T-cell (primary cell): Measurements from ENCODE around the gene MCF2L. TPM values are rescaled to one million over a fixed set of nuclear protein-coding genes. Genes with fewer than 3 reads are reported as not detected.

Source experiments
- ATAC-seq, 4 experiments: fragments of 200-7000 bp in 3 of 4; fragments of 150-1000 bp in 1 of 4; cut with Tn5 transposase; replicated peaks in 1 of 4; 1 replicate in 3 of 4; 2 replicates in 1 of 4; pipeline ENCODE4 v1.10.0; 2021; ENCODE audit warnings: moderate library complexity in 3 of 4, mild to moderate bottlenecking in 2 of 4, moderate number of reproducible peaks in 1 of 4
- CTCF ChIA-PET, 2 donors: fragments of 300-600 bp; sonication (Branson Sonifier 250); formaldehyde crosslinking; loops; one replicate each; lab custom pipeline; 2022; ENCODE audit warnings: antibody characterized with exemption in 2 of 2; lab: Charles Lee
- POLR2A ChIA-PET, 2 donors: fragments of 300-600 bp; sonication (Branson Sonifier 250); formaldehyde crosslinking; loops; one replicate each; lab custom pipeline; 2022; ENCODE audit warnings: antibody characterized with exemption in 2 of 2; lab: Charles Lee
- DNase-seq, 35 experiments: peaks; one replicate each; pipeline versions ENCODE4 v3.0.0 to v3.0.0-alpha.2; 2013 to 2023
- H3K27ac ChIP-seq: one replicate; pipeline ENCODE4 v1.5.1; 2013; ENCODE audit warnings: low read length
- H3K27me3 ChIP-seq, 2 experiments: replicated peaks in 1 of 2; 1 replicate in 1 of 2; 2 replicates in 1 of 2; pipeline versions ENCODE4 v1.6.1 to v1.7.0; 2013; ENCODE audit warnings: low read length in 1 of 2, mixed read lengths in 1 of 2; ENCODE audit not compliant: control insufficient read depth in 2 of 2, insufficient read depth in 2 of 2; ENCODE audit errors: extremely low read depth in 1 of 2
- H3K36me3 ChIP-seq, 2 donors: 1 replicate in 1 of 2; 2 replicates in 1 of 2; pipeline versions ENCODE4 v1.6.1 to v1.7.0; 2013; ENCODE audit warnings: low read length in 1 of 2; ENCODE audit not compliant: control insufficient read depth in 2 of 2, insufficient read depth in 1 of 2; ENCODE audit errors: extremely low read depth in 1 of 2
- H3K4me1 ChIP-seq, 2 experiments: 1 replicate in 1 of 2; 2 replicates in 1 of 2; pipeline versions ENCODE4 v1.6.1 to v1.7.0; 2013; ENCODE audit warnings: low read length in 2 of 2, mixed read lengths in 1 of 2; ENCODE audit not compliant: insufficient read depth in 2 of 2, control insufficient read depth in 1 of 2; ENCODE audit errors: extremely low read depth in 1 of 2
- H3K4me3 ChIP-seq, 2 donors: 1 replicate in 1 of 2; 2 replicates in 1 of 2; pipeline versions ENCODE4 v1.5.1 to v1.7.0; 2013; ENCODE audit warnings: mild to moderate bottlenecking in 2 of 2, low read length in 1 of 2, moderate library complexity in 1 of 2; ENCODE audit not compliant: control insufficient read depth in 1 of 2; ENCODE audit errors: extremely low read depth in 1 of 2
- H3K9me3 ChIP-seq: 2 replicates; pipeline ENCODE4 v1.7.0; 2013
- H3K27ac Mint-ChIP-seq, 2 donors: one replicate each; pipeline ENCODE4 v1.8.0; 2020 to 2021; ENCODE audit warnings: mild to moderate bottlenecking in 2 of 2, mixed read lengths in 2 of 2
- H3K27me3 Mint-ChIP-seq, 2 donors: one replicate each; pipeline ENCODE4 v1.8.0; 2021 to 2022; ENCODE audit warnings: mixed read lengths in 2 of 2
- H3K36me3 Mint-ChIP-seq: one replicate; pipeline ENCODE4 v1.8.0; 2021; ENCODE audit warnings: mixed read lengths
- H3K4me1 Mint-ChIP-seq, 3 donors: one replicate each; pipeline ENCODE4 v1.8.0; 2020 to 2022; ENCODE audit warnings: mixed read lengths in 3 of 3, mild to moderate bottlenecking in 1 of 3
- H3K4me3 Mint-ChIP-seq, 3 donors: one replicate each; pipeline ENCODE4 v1.8.0; 2020 to 2022; ENCODE audit warnings: mild to moderate bottlenecking in 3 of 3, mixed read lengths in 3 of 3, moderate library complexity in 3 of 3
- H3K9me3 Mint-ChIP-seq, 3 donors: one replicate each; pipeline ENCODE4 v1.8.0; 2020 to 2022; ENCODE audit warnings: mixed read lengths in 3 of 3
- WGBS: methylation state at CpG from one replicate; pipeline ENCODE4 v1.1.5; 2013; ENCODE audit warnings: missing lambda C conversion rate; ENCODE audit not compliant: insufficient coverage; 5-methylcytosine and 5-hydroxymethylcytosine counted together
- total RNA-seq, 35 experiments: library from RNA in 6 of 35; stranded (reverse) in 6 of 35; fragments of 120-200 nt in 1 of 35; gene quantifications; one replicate each; pipeline versions ENCODE4 v1.2.1 to v1.2.4 and lab custom pipeline; 2013 to 2026

Gene MCF2L
- total RNA-seq, 5 donors from 2014 or later (not counting 1 experiment from before 2014, with no cell fraction given) = 18.2 to 30.0 (median 24.7) TPM

GRCh38 chr13:113115363-113116205, 146.6 kb downstream of the MCF2L start:
- Histone ChIP-seq H3K9me3 (no peaks in the 10 kb centered on the region), H3K4me3 (no peak overlapping the region), H3K27me3 (peaks cover 3 to 40% of the 10 kb centered on the region in 2 experiments), H3K27ac (no peak overlapping the region), H3K4me1 (peaks cover 0 to 10% of the 10 kb centered on the region in 2 experiments), H3K36me3 (no peaks in the 10 kb centered on the region)
- WGBS = 84% methylated on average over 21 of the region's 21 CpGs
- H3K36me3 Mint-ChIP-seq = no peaks in the 10 kb centered on the region
- H3K27ac Mint-ChIP-seq = no peak overlapping the region
- H3K9me3 Mint-ChIP-seq = no peaks in the 10 kb centered on the region
- ATAC-seq (no peak), DNase-seq (peak in 1 of 35 experiments; percentile 18)
- CTCF ChIA-PET = no interaction called here
- POLR2A ChIA-PET = no interaction called here
- H3K27me3 Mint-ChIP-seq = peaks cover 0 to 7% of the 10 kb centered on the region in 2 donors
- H3K4me3 Mint-ChIP-seq = no peak overlapping the region
- H3K4me1 Mint-ChIP-seq = peaks cover 0 to 2% (median 0%) of the 10 kb centered on the region in 3 donors

GRCh38 chr13:113116206-113116800, 147.3 kb downstream of the MCF2L start:
- H3K4me3 Mint-ChIP-seq = no peak overlapping the region
- Histone ChIP-seq H3K4me1 (peaks cover 0 to 5% of the 10 kb centered on the region in 2 experiments), H3K27ac (no peak overlapping the region), H3K4me3 (no peak overlapping the region), H3K36me3 (no peaks in the 10 kb centered on the region), H3K27me3 (peaks cover 0 to 40% of the 10 kb centered on the region in 2 experiments), H3K9me3 (no peaks in the 10 kb centered on the region)
- DNase-seq (peak in 1 of 35 experiments; percentile 13), ATAC-seq (no peak)
- 80% methylated on average over 7 of the region's 10 CpGs for whole genome bisulfite sequencing
- H3K27ac Mint-ChIP-seq = no peak overlapping the region
- POLR2A ChIA-PET = no interaction called here
- no peaks in the 10 kb centered on the region for H3K36me3 Mint-ChIP-seq
- H3K4me1 Mint-ChIP-seq = peaks cover 0 to 2% (median 0%) of the 10 kb centered on the region in 3 donors
- CTCF ChIA-PET = no interaction called here
- H3K27me3 Mint-ChIP-seq = peaks cover 0 to 7% of the 10 kb centered on the region in 2 donors
- H3K9me3 Mint-ChIP-seq = no peaks in the 10 kb centered on the region

GRCh38 chr13:113116871-113117271, 147.9 kb downstream of the MCF2L start:
- Mint-ChIP-seq H3K4me1 (peaks cover 0 to 2% (median 0%) of the 10 kb centered on the region in 3 donors), H3K4me3 (no peak overlapping the region), H3K27me3 (peaks cover 0 to 7% of the 10 kb centered on the region in 2 donors), H3K9me3 (no peaks in the 10 kb centered on the region), H3K36me3 (no peaks in the 10 kb centered on the region), H3K27ac (no peak overlapping the region)
- 86% methylated on average over 7 of the region's 10 CpGs for WGBS
- H3K9me3 ChIP-seq = no peaks in the 10 kb centered on the region
- ChIA-PET POLR2A (no interaction called here), CTCF (no interaction called here)
- no peak overlapping the region for H3K4me3 ChIP-seq
- peaks cover 0 to 39% of the 10 kb centered on the region in 2 experiments for H3K27me3 ChIP-seq
- peaks cover 0 to 5% of the 10 kb centered on the region in 2 experiments for H3K4me1 ChIP-seq
- ATAC-seq (no peak), DNase-seq (peak in 1 of 35 experiments; percentile 19)
- no peak overlapping the region for H3K27ac ChIP-seq
- no peaks in the 10 kb centered on the region for H3K36me3 ChIP-seq

GRCh38 chr13:113117335-113117872, 148.4 kb downstream of the MCF2L start:
- H3K9me3 Mint-ChIP-seq = no peaks in the 10 kb centered on the region
- H3K4me3 Mint-ChIP-seq = no peak overlapping the region
- DNase-seq (no peak), ATAC-seq (no peak)
- Histone ChIP-seq H3K4me1 (peaks cover 0 to 5% of the 10 kb centered on the region in 2 experiments), H3K36me3 (no peaks in the 10 kb centered on the region), H3K27me3 (peaks cover 0 to 40% of the 10 kb centered on the region in 2 experiments), H3K4me3 (no peak overlapping the region), H3K9me3 (no peaks in the 10 kb centered on the region), H3K27ac (no peak overlapping the region)
- WGBS = 93% methylated on average over 20 of the region's 26 CpGs
- no peaks in the 10 kb centered on the region for H3K36me3 Mint-ChIP-seq
- H3K27ac Mint-ChIP-seq = no peak overlapping the region
- POLR2A ChIA-PET = no interaction called here
- peaks cover 0 to 2% (median 0%) of the 10 kb centered on the region in 3 donors for H3K4me1 Mint-ChIP-seq
- CTCF ChIA-PET = no interaction called here
- H3K27me3 Mint-ChIP-seq = peaks cover 0 to 7% of the 10 kb centered on the region in 2 donors

- Mint-ChIP-seq H3K27me3 (peaks cover 0 to 7% of the 10 kb centered on the region in 2 donors), H3K9me3 (no peaks in the 10 kb centered on the region), H3K36me3 (no peaks in the 10 kb centered on the region), H3K4me1 (peaks cover 0 to 2% (median 0%) of the 10 kb centered on the region in 3 donors), H3K27ac (no peak overlapping the region), H3K4me3 (no peak overlapping the region)
- Histone ChIP-seq H3K27me3 (peaks cover 0 to 41% of the 10 kb centered on the region in 2 experiments), H3K27ac (no peak overlapping the region), H3K4me1 (peaks cover 0 to 5% of the 10 kb centered on the region in 2 experiments), H3K36me3 (no peaks in the 10 kb centered on the region), H3K4me3 (no peak overlapping the region), H3K9me3 (no peaks in the 10 kb centered on the region)
- 76% methylated on average over 8 of the region's 9 CpGs for WGBS
- DNase-seq (no peak), ATAC-seq (no peak)
- CTCF ChIA-PET = no interaction called here
- POLR2A ChIA-PET = no interaction called here
Measured at GRCh38 chr13:113117911-113118260, 148.9 kb downstream of the MCF2L start.

GRCh38 chr13:113118261-113119021, 149.4 kb downstream of the MCF2L start:
- no peak for ATAC-seq
- Histone ChIP-seq H3K4me3 (no peak overlapping the region), H3K27me3 (peaks cover 0 to 46% of the 10 kb centered on the region in 2 experiments), H3K36me3 (no peaks in the 10 kb centered on the region), H3K27ac (no peak overlapping the region), H3K9me3 (no peaks in the 10 kb centered on the region), H3K4me1 (peaks cover 0 to under 1% of the 10 kb centered on the region in 2 experiments)
- Mint-ChIP-seq H3K9me3 (no peaks in the 10 kb centered on the region), H3K4me3 (no peak overlapping the region), H3K36me3 (no peaks in the 10 kb centered on the region), H3K27me3 (peaks cover 0 to 10% of the 10 kb centered on the region in 2 donors), H3K27ac (no peak overlapping the region), H3K4me1 (peaks cover 0 to 2% (median 0%) of the 10 kb centered on the region in 3 donors)
- no peak for DNase-seq
- POLR2A ChIA-PET = no interaction called here
- CTCF ChIA-PET = no interaction called here
- WGBS = 92% methylated on average over 41 of the region's 42 CpGs
